Endometrium (tissue), 2 donors: ENCODE results near the gene KAZALD1.
A peak's percentile ranks its signal among the peaks of the same experiment; 100 is the strongest.
"Not testable (repeated sequence)": the region's sequence is repeated elsewhere in the genome, so short reads cannot be mapped to it uniquely, and the experiment has no call there.

ENCODE experiments used
- FAIRE-seq: peaks from 2 replicates; lab custom pipeline; 2012; peaks lifted over from hg19 to GRCh38; lab: Jason Lieb, UNC
- donor health status: control.
- donor health status: control.

The KAZALD1 gene

GRCh38 chr10:101030496-101031127 lies 31.2 kb upstream of the KAZALD1 start:
- FAIRE-seq = no peak

- no peak for FAIRE-seq
These were observed 30.5 kb upstream of the KAZALD1 start, which contains the start of the genes PDZD7 and SFXN3 for GRCh38 chr10:101031128-101031795. PDZD7 (minus strand) TSS chr10:101031129; CDS start chr10:101030219, 910 bp downstream. SFXN3 (plus strand) TSS chr10:101031234; CDS start chr10:101034695, 3,461 bp downstream.

GRCh38 chr10:101031796-101032636 lies 29.8 kb upstream of the KAZALD1 start:
- FAIRE-seq = no peak

- FAIRE-seq = no peak
These were observed 29.1 kb upstream of the KAZALD1 start for GRCh38 chr10:101032637-101033224.

- no peak for FAIRE-seq
These were observed 28.5 kb upstream of the KAZALD1 start for GRCh38 chr10:101033276-101033675.

- FAIRE-seq = not testable (repeated sequence)
These were observed 27.4 kb upstream of the KAZALD1 start for GRCh38 chr10:101034404-101034803.

GRCh38 chr10:101035314-101035713 lies 26.5 kb upstream of the KAZALD1 start:
- FAIRE-seq = no peak

GRCh38 chr10:101035916-101036702 lies 25.7 kb upstream of the KAZALD1 start:
- FAIRE-seq = no peak

GRCh38 chr10:101036726-101037125 lies 25.1 kb upstream of the KAZALD1 start:
- no peak for FAIRE-seq

GRCh38 chr10:101038484-101038883 lies 23.3 kb upstream of the KAZALD1 start:
- FAIRE-seq = no peak

GRCh38 chr10:101040061-101040460 lies 21.7 kb upstream of the KAZALD1 start:
- no peak for FAIRE-seq

- no peak for FAIRE-seq
These were observed 20.9 kb upstream of the KAZALD1 start for GRCh38 chr10:101040851-101041250.

- FAIRE-seq = peak; percentile 88
These were observed 20.5 kb upstream of the KAZALD1 start for GRCh38 chr10:101041252-101041761.

- no peak for FAIRE-seq
These were observed 19.7 kb upstream of the KAZALD1 start for GRCh38 chr10:101042118-101042517.

GRCh38 chr10:101042667-101043362 lies 19.0 kb upstream of the KAZALD1 start:
- FAIRE-seq = peak; percentile 92

- no peak for FAIRE-seq
These were observed 18.5 kb upstream of the KAZALD1 start for GRCh38 chr10:101043363-101043707.

- no peak for FAIRE-seq
These were observed 17.7 kb upstream of the KAZALD1 start for GRCh38 chr10:101044117-101044516.

- FAIRE-seq = no peak
These were observed 15.2 kb upstream of the KAZALD1 start for GRCh38 chr10:101046332-101047238.

- no peak for FAIRE-seq
These were observed 14.5 kb upstream of the KAZALD1 start for GRCh38 chr10:101047268-101047667.
